ENCODE measurements around the gene CCDC188. TPM values are rescaled to one million over a fixed set of nuclear protein-coding genes. Genes with fewer than 3 reads are reported as not detected.

Gene CCDC188
- total RNA-seq, 1 experiment from 2014 or later: not detected

GRCh38 chr22:20156042-20156389, 5.2 kb upstream of the CCDC188 start:
- no peak overlapping the region for H3K4me3 Mint-ChIP-seq (ENCODE audit: low read depth, unreplicated experiment)
- TF ChIP-seq CTCF (IDR thresholded peaks at IDR 0.05; ENCODE audit: unreplicated experiment): no peak
- no TSS peak for BruUV-seq (replicated peaks)
- CTCF ChIA-PET: interaction anchor here (1.0 to 1.9 kb wide), 3 partner anchors 83 to 130 kb away, joined by 3 to 11 read pairs (median 6); no protein-coding TSS in a partner anchor
- no peak overlapping the region for H3K27ac Mint-ChIP-seq (ENCODE audit: unreplicated experiment)
- H3K36me3 Mint-ChIP-seq (ENCODE audit: insufficient read depth, unreplicated experiment): peaks cover 18% of the 10 kb centered on the region
- no peak for DNase-seq
- peaks cover 61% of the 10 kb centered on the region for H3K27me3 Mint-ChIP-seq (ENCODE audit: unreplicated experiment)
- H3K9me3 Mint-ChIP-seq (ENCODE audit: low read depth, unreplicated experiment): no peaks in the 10 kb centered on the region
- intact Hi-C loops (cut with micrococcal nuclease; ENCODE audit: unreplicated experiment): loop anchor here (5.0 kb wide), 1 partner anchor 81 kb away; no protein-coding TSS in a partner anchor
- H3K4me1 Mint-ChIP-seq (ENCODE audit: low read depth, unreplicated experiment): no peaks in the 10 kb centered on the region

GRCh38 chr22:20155330-20156041, 4.6 kb upstream of the CCDC188 start:
- Mint-ChIP-seq H3K27ac (ENCODE audit: unreplicated experiment) (no peak overlapping the region), H3K27me3 (ENCODE audit: unreplicated experiment) (peaks cover 56% of the 10 kb centered on the region), H3K4me1 (ENCODE audit: low read depth, unreplicated experiment) (no peaks in the 10 kb centered on the region), H3K36me3 (ENCODE audit: insufficient read depth, unreplicated experiment) (peaks cover 18% of the 10 kb centered on the region), H3K4me3 (ENCODE audit: low read depth, unreplicated experiment) (no peak overlapping the region), H3K9me3 (ENCODE audit: low read depth, unreplicated experiment) (no peaks in the 10 kb centered on the region)
- CTCF ChIA-PET: interaction anchor here (1.0 to 1.8 kb wide), 2 partner anchors 83 to 128 kb away, joined by 3 to 6 read pairs; no protein-coding TSS in a partner anchor
- TF ChIP-seq CTCF (IDR thresholded peaks at IDR 0.05; ENCODE audit: unreplicated experiment): no peak
- DNase-seq: no peak
- intact Hi-C loops (cut with micrococcal nuclease; ENCODE audit: unreplicated experiment): loop anchor here (5.0 kb wide), 1 partner anchor 82 kb away; no protein-coding TSS in a partner anchor
- BruUV-seq (replicated peaks): no TSS peak

- intact Hi-C loops (cut with micrococcal nuclease; ENCODE audit: unreplicated experiment): loop anchor here (5.0 kb wide), 1 partner anchor 83 kb away; no protein-coding TSS in a partner anchor
- no peak for DNase-seq
- no peaks in the 10 kb centered on the region for H3K4me1 Mint-ChIP-seq (ENCODE audit: low read depth, unreplicated experiment)
Observed at GRCh38 chr22:20154602-20155187, 3.8 kb upstream of the CCDC188 start.

GRCh38 chr22:20153945-20154344, 3.1 kb upstream of the CCDC188 start:
- Mint-ChIP-seq H3K9me3 (ENCODE audit: low read depth, unreplicated experiment) (no peaks in the 10 kb centered on the region), H3K27me3 (ENCODE audit: unreplicated experiment) (peaks cover 40% of the 10 kb centered on the region), H3K4me1 (ENCODE audit: low read depth, unreplicated experiment) (no peaks in the 10 kb centered on the region), H3K4me3 (ENCODE audit: low read depth, unreplicated experiment) (no peak overlapping the region), H3K36me3 (ENCODE audit: insufficient read depth, unreplicated experiment) (peaks cover 18% of the 10 kb centered on the region), H3K27ac (ENCODE audit: unreplicated experiment) (peak overlapping the region; percentile 19)
- intact Hi-C loops (cut with micrococcal nuclease; ENCODE audit: unreplicated experiment): no loop called here
- no peak for TF ChIP-seq CTCF (IDR thresholded peaks at IDR 0.05; ENCODE audit: unreplicated experiment)
- DNase-seq: no peak
- CTCF ChIA-PET: interaction anchor here (0.5 kb wide), 1 partner anchor 86 kb away, joined by 3 read pairs; no protein-coding TSS in a partner anchor
- BruUV-seq (replicated peaks): no TSS peak

More at GRCh38 chr22:20154602-20155187, 3.8 kb upstream of the CCDC188 start:
- no peak overlapping the region for H3K4me3 Mint-ChIP-seq (ENCODE audit: low read depth, unreplicated experiment)
- no peak overlapping the region for H3K27ac Mint-ChIP-seq (ENCODE audit: unreplicated experiment)
- peaks cover 48% of the 10 kb centered on the region for H3K27me3 Mint-ChIP-seq (ENCODE audit: unreplicated experiment)
- no TSS peak for BruUV-seq (replicated peaks)
- CTCF ChIA-PET: no interaction called here
- H3K9me3 Mint-ChIP-seq (ENCODE audit: low read depth, unreplicated experiment): no peaks in the 10 kb centered on the region
- no peak for TF ChIP-seq CTCF (IDR thresholded peaks at IDR 0.05; ENCODE audit: unreplicated experiment)
- H3K36me3 Mint-ChIP-seq (ENCODE audit: insufficient read depth, unreplicated experiment): peaks cover 18% of the 10 kb centered on the region
